NCI-H1048 (cell line): Measurements from ENCODE around the gene CEP97.
"Not testable (repeated sequence)": the region's sequence is repeated elsewhere in the genome, so short reads cannot be mapped to it uniquely, and the experiment has no call there.

ENCODE experiments used
- DNase-seq: peaks from one replicate; lab custom pipeline; 2025; lab: John Stamatoyannopoulos, UW

The CEP97 gene

DNA sequence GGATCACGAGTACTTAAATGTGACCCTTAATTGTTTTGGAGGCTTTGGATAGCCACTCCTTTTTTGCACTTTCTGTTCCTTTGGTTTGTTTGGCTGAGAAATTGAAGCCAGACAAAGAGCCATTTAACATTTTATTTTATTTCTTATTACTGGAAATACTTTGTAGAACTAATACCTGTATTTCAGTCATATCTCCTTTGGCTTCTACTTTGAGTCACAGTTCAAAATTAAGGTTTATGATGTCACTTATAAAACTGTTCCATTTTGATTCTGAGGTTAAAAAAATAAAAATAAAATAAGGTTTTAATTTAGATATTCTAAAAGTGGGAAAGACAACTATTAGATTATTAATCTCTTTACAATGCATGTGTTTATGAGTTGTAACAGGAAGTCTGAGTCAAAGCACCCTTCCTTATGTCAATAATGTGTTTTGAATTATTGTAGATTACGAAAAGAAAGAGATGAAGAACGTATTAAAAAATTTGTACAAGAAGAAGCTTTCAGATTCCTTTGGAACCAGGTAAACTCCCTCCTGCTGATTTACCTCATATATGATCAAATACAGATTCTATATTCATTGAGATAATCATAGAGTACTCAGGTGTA is 37.7 kb downstream of the CEP97 start:
- no peak for DNase-seq

- not testable (repeated sequence) for DNase-seq
Observed at GRCh38 chr3:101777745-101778281, 53.4 kb downstream of the CEP97 start.

DNA sequence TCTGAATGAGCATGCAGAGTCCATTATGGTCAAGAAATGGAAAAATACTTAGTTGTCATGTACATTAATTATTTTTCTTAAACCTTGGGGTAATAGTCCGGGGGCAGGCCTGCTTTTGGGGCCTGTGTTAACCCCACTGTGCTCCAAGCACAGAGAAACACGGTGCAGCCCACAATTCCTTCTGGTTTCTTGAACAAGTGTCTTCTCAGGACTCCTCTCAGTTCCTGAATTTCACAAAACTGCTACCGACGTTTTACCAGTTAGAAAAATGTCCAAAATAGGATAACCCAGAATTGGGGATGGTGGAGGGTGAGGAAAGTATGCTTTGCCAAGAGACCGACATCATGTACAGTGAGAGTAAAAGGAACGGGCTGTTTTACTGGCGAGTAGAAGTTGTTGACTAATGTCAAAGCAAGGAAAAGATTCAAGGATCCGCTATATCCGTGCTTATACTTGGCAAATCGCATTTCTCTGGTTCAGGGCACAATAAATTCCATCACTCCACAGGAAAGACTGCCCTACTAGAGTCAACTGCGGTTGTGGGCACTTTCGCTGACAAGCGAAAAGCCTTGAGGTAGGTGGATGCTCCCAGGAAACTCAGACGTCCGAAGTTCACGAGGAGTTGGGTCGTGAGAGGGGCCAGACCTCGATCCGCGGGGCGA is 54.1 kb downstream of the CEP97 start:
- no peak for DNase-seq

DNA sequence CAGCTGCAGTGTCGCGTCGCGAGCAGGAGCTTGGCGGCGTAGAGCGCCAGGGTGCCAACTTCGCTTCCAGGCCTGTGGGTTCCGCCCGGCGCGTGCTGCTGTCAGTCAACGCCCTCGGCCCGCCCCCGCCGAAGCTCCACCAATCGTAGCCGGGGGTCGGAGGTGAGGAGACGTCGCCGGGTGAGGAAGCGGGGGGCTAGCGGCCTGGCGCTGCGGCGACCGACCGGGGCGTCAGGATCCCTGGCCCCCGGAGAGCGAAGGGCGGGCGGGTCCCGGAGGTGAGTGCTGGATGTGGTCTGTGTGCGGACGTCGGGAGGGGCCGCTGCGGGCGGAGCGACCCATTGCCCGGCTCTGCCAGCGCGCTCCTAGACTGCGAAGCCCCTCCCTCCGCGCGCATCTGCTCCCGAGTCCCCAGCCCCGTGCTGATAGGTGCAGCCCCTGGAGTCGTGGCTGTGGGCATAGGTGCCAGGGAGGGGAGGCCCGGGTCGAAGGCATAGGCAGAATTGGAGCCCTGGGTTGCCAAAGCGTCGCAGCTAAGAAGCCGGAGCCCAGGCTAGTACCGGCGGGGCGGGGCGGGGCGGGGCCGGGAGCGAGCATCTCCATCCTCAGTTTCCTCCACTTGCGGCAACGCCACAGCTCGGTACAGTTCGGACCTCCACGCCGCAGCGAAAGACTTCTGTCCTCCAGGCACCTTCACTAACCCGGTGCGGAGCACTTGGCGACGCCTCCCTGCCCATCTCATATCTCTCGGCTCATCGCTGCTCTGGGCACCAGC is 54.8 kb downstream of the CEP97 start, which contains the start of gene NXPE3:
TSS of gene NXPE3 (plus strand) at position 165 of the 775 bp plus-strand sequence. CDS start 6,386 bp downstream, outside the sequence.
- peak; percentile 23 for DNase-seq

DNA sequence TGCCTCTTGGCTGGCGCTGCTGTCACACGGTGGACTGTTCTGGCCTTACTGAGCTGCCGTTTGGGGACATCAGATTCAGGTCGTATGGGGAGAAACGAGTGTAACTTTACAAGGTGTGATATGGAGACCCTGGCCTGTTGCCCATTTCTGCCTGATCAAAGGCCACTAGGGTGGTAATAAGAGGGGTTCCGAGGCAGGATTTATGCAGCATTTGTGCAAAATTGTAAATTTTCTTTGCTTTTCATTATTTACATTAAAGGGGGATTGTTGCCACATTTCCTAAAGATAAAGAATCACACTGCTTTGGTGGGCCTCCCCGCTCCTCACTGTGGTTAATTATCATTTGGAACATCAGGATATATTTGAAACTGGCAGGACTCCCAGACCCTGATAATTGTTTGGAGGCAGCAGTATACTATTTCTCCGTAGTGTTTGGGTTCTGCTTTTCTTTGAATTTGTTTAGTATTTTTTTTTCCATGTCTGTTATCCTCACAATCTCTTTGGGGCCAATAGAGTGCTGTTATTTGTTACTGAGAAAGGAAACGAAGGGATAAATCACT is 55.5 kb downstream of the CEP97 start:
- no peak for DNase-seq

DNA sequence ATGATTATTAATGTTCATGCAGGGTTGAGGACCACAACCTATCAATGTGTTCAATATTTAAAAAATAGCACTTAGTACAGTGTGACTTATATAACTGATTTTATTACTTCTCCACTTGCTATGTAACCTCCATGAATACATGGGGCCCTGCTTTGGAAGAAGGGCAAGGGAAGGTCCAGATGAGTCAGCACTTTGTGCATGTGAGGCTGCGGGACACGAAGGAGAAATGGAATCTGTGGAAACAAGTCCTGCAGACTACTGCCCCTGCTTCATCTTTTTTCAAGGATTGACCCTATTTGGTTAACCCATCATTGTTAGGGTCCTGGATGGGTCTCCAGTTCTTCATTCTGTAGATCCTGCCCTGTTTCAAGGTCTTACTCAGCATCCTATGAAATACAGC is 56.2 kb downstream of the CEP97 start:
- DNase-seq = no peak

DNA sequence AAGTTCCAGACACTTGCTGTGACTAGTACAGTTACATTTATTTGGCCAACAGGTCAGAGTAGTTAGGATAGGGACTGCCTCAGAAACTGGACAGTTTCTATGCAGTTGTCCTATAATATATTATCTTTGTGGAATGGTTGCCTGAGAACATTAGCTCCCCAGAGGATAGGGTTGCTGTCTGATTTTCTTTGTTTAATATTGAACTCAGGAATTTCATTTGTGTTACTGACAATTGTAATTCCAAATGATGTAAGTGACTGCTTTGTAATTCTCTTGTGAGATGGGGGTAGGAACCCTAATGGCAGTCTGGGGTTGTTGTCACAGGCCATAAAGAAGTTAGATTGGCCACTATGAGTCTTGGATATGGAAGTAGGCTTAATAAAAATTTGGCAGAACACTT is 56.8 kb downstream of the CEP97 start:
- DNase-seq = no peak

GRCh38 chr3:101784855-101785613 is 60.6 kb downstream of the CEP97 start:
- DNase-seq = no peak

GRCh38 chr3:101791778-101792177 is 67.4 kb downstream of the CEP97 start:
- DNase-seq = no peak

GRCh38 chr3:101796077-101796680 is 71.8 kb downstream of the CEP97 start:
- no peak for DNase-seq

GRCh38 chr3:101801174-101801573 is 76.8 kb downstream of the CEP97 start:
- no peak for DNase-seq

DNA sequence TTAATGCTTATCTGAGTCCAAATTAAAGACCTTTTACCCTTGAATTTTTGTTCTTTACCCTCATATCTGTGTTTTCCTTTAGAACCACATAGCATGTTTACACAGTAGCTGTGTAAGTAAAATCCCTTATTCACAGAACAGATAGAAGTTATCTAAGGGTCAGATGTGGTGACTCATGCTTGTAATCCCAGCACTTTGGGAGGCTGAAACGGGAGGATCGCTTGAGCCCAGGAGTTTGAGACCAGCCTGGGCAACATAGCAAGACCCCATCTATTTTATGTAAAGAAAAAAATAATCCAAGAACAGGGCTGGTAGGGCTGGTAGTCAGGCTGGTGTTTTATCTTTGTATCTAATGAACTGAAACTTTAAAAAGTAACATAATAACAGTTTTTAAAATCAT is 77.8 kb downstream of the CEP97 start:
- no peak for DNase-seq

DNA sequence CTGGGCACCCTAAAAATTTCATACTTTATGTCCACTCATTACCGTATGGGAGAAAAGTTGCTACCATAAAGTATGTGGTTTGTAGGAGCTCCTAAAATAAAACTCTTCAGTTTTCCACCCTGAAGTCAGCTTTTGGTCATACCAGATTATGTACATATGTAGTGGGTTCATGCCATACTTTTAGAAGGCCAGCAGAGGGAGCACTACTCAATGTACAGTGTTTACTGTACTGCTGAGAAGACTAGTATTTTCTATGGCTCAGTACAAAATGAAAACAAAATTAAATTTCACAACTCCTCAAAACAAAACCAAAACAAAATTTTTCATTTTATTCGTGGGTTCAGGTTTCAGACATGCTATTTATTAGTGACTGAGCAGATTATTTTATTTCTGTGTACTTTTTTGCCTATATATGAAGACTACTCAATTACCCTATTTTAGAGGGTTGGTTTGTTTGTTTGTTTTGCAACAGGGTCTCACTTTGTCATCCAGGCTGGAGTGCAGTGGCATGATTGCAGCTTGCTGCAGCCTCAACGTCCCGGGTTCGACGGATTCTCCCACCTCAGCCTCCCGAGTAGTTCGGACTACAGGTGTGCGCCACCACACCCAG is 78.9 kb downstream of the CEP97 start:
- DNase-seq = peak; percentile 7

- no peak for DNase-seq
Observed at GRCh38 chr3:101803939-101804338, 79.5 kb downstream of the CEP97 start.

DNA sequence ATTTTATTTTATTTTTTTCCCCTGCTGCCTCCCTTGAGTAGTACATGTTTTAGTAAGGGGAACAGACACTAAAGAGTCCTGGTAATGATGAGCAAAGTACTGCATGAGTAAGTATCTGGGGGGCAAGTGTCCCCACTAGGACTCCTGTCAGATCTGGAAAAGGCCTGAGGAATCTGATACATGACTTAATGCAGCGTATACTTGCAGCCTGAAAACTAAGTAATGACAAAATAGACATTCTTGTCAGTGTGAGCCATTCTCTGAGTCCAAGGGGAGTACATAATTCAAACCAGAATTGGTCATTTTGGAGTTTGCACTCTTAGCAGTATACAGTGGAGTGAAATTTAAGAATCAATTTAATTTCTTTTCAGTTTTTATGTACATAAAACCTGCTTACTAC is 82.1 kb downstream of the CEP97 start:
- DNase-seq = no peak

DNA sequence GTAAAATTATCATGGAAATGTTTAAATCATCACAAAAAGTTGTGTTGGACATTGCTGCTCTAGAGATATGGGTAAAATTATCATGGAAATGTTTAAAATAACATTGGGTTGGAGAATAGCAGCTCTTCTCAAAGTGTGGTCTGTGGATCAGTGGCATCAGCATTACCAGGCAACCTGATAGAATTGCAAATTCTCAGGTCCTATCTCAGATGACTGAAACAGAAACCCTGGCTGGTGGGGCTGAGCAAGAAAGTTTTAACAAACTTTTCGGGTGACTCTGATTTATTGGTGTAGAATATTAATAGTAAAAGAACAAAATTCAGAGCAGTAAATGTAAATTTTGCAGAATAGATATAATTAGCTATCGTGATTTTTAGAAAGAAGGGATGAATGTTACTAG is 83.5 kb downstream of the CEP97 start:
- DNase-seq = no peak

GRCh38 chr3:101809178-101810021 is 85.0 kb downstream of the CEP97 start:
- no peak for DNase-seq

DNA sequence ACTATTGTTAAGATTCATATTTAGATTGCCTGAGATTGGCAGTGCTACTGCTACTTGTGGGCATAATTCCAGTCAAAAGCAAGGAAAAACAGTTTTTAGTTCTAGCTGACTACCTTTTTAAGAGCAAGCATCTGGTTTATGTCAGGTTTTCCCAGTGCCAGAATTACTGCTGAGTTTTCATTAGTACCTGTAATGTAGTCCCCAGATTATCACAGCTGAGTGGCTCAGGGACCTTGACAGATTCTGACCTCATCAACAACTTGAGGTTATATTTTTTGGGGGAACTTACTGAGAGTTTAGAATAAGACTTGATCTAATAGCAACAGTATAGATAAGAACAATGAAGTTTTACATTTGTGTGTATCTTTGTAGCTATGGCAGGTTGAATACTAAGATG is 85.6 kb downstream of the CEP97 start:
- no peak for DNase-seq

DNA sequence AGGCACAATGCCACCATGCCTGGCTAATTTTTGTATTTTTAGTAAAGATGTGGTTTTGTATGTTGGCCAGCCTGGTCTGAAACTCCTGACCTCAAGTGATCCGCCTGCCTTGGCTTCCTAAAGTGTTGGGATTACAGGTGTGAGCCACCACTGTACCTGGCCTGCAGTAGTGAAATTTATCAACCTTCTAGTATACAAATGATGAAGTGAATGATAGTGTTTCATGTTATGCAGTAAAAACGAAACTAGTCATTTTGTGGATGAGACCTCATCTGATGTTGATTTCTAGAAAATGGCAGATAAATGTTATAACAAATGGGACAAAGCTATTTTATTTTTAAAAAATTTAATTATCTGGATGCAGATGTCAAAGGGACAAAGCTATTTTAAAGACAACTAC is 87.5 kb downstream of the CEP97 start:
- no peak for DNase-seq

DNA sequence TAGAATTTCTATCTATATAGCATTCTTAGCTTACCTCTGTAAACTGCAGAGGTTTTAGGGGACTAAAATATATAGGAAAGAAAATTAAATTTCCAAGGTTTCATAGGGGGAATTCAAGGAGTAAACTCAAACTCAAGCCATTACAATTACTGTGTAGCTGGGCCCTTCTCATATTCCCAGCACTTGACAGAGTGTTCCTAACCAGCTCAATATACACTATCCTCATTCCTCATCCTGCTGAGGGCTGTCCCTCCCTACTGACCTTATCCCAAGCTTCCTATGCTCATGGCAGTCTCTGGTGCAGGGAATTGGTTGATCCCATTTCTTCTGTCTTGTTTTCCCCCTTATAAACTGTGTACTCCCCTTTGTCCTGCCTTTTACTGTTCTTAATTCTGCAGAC is 88.5 kb downstream of the CEP97 start:
- DNase-seq = no peak
